GM19463 (cell line): ENCODE data around the gene AKR1D1.
"Not testable (repeated sequence)": the region's sequence is repeated elsewhere in the genome, so short reads cannot be mapped to it uniquely, and the experiment has no call there.

Experiments used
- ATAC-seq: cut with Tn5 transposase; IDR thresholded peaks from one replicate; pipeline ENCODE4 v1.9.1; 2021; ENCODE audit warnings: mild to moderate bottlenecking, moderate library complexity; ENCODE audit not compliant: unreplicated experiment

AKR1D1 gene

GRCh38 chr7:138120140-138120827 lies 44.0 kb downstream of the AKR1D1 start:
- no peak for ATAC-seq

- no peak for ATAC-seq
Observed at GRCh38 chr7:138122162-138122561, 45.9 kb downstream of the AKR1D1 start.

GRCh38 chr7:138125119-138125518 lies 48.9 kb downstream of the AKR1D1 start:
- ATAC-seq = no peak

GRCh38 chr7:138125598-138126111 lies 49.4 kb downstream of the AKR1D1 start:
- peak; percentile 89 for ATAC-seq

- ATAC-seq = no peak
Observed at GRCh38 chr7:138126928-138127327, 50.7 kb downstream of the AKR1D1 start.

GRCh38 chr7:138127996-138128395 lies 51.7 kb downstream of the AKR1D1 start:
- no peak for ATAC-seq

GRCh38 chr7:138129551-138130165 lies 53.4 kb downstream of the AKR1D1 start:
- ATAC-seq = no peak

- no peak for ATAC-seq
Observed at GRCh38 chr7:138137423-138138171, 61.3 kb downstream of the AKR1D1 start.

GRCh38 chr7:138138244-138138643 lies 62.0 kb downstream of the AKR1D1 start:
- ATAC-seq = no peak

GRCh38 chr7:138142583-138143201 lies 66.4 kb downstream of the AKR1D1 start:
- ATAC-seq = no peak

GRCh38 chr7:138144958-138145357 lies 68.7 kb downstream of the AKR1D1 start:
- no peak for ATAC-seq

GRCh38 chr7:138146221-138146620 lies 70.0 kb downstream of the AKR1D1 start:
- not testable (repeated sequence) for ATAC-seq

- ATAC-seq = not testable (repeated sequence)
Observed at GRCh38 chr7:138146757-138147734, 70.8 kb downstream of the AKR1D1 start.

- ATAC-seq = no peak
Observed at GRCh38 chr7:138151731-138152577, 75.7 kb downstream of the AKR1D1 start.

- ATAC-seq = no peak
Observed at GRCh38 chr7:138154661-138155060, 78.4 kb downstream of the AKR1D1 start.

GRCh38 chr7:138157702-138158101 lies 81.4 kb downstream of the AKR1D1 start:
- ATAC-seq = no peak

- ATAC-seq = no peak
Observed at GRCh38 chr7:138158739-138159528, 82.7 kb downstream of the AKR1D1 start.

- ATAC-seq = peak; percentile 100
Observed at GRCh38 chr7:138161600-138162081, 85.4 kb downstream of the AKR1D1 start.
